Nephron (organoid): ENCODE measurements around the gene TMEM95.
A peak's percentile ranks its signal among the peaks of the same experiment; 100 is the strongest.

Source experiments
- H3K27ac Mint-ChIP-seq, 3 experiments: 2 replicates each; pipeline ENCODE4 v1.8.0; 2020; ENCODE audit warnings: mixed read lengths in 3 of 3, mild to moderate bottlenecking in 2 of 3, moderate library complexity in 1 of 3
- H3K27me3 Mint-ChIP-seq: 2 replicates; pipeline ENCODE4 v1.8.0; 2021; ENCODE audit warnings: low read depth, mild to moderate bottlenecking, moderate library complexity, mixed read lengths
- H3K36me3 Mint-ChIP-seq: 2 replicates; pipeline ENCODE4 v1.8.0; 2020; ENCODE audit warnings: low read depth, mixed read lengths
- H3K4me1 Mint-ChIP-seq: 2 replicates; pipeline ENCODE4 v1.8.0; 2020; ENCODE audit warnings: mixed read lengths
- H3K4me3 Mint-ChIP-seq, 3 experiments: 2 replicates each; pipeline ENCODE4 v1.8.0; 2020; ENCODE audit warnings: mild to moderate bottlenecking in 3 of 3, mixed read lengths in 3 of 3, moderate library complexity in 2 of 3
- H3K9me3 Mint-ChIP-seq: 2 replicates; pipeline ENCODE4 v1.8.0; 2020; ENCODE audit warnings: mixed read lengths
- TF ChIP-seq, protein P1 (sequence below), 3 experiments: fragments of 200-600 bp; sonication (generic); IDR thresholded peaks; one replicate each; pipeline ENCODE4 v1.5.0; 2021; ENCODE audit warnings: antibody characterized with exemption in 3 of 3; ENCODE audit not compliant: unreplicated experiment in 3 of 3

Gene TMEM95

GRCh38 chr17:7351665-7352502 lies 3.1 kb upstream of the TMEM95 start, which contains the start of gene KCTD11:
Gene KCTD11 (plus strand): TSS chr17:7352162.
- no peaks in the 10 kb centered on the region for H3K36me3 Mint-ChIP-seq
- TF ChIP-seq, protein P1, sequence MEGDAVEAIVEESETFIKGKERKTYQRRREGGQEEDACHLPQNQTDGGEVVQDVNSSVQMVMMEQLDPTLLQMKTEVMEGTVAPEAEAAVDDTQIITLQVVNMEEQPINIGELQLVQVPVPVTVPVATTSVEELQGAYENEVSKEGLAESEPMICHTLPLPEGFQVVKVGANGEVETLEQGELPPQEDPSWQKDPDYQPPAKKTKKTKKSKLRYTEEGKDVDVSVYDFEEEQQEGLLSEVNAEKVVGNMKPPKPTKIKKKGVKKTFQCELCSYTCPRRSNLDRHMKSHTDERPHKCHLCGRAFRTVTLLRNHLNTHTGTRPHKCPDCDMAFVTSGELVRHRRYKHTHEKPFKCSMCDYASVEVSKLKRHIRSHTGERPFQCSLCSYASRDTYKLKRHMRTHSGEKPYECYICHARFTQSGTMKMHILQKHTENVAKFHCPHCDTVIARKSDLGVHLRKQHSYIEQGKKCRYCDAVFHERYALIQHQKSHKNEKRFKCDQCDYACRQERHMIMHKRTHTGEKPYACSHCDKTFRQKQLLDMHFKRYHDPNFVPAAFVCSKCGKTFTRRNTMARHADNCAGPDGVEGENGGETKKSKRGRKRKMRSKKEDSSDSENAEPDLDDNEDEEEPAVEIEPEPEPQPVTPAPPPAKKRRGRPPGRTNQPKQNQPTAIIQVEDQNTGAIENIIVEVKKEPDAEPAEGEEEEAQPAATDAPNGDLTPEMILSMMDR (IDR thresholded peaks at IDR 0.05; ENCODE audit: unreplicated experiment in 3 of 3): peak in 1 of 3 experiments; percentile 66
- peaks cover 51% of the 10 kb centered on the region for H3K4me1 Mint-ChIP-seq
- H3K4me3 Mint-ChIP-seq: peak within 1 kb of the TSS; percentile 93 to 97 (median 94)
- peaks cover 3% of the 10 kb centered on the region for H3K27me3 Mint-ChIP-seq
- no peaks in the 10 kb centered on the region for H3K9me3 Mint-ChIP-seq
- peak within 1 kb of the TSS; percentile 94 to 99 (median 99) for H3K27ac Mint-ChIP-seq

- peak overlapping the region; percentile 92 to 96 (median 94) for H3K27ac Mint-ChIP-seq
- peaks cover 48% of the 10 kb centered on the region for H3K4me1 Mint-ChIP-seq
- TF ChIP-seq, protein P1 (IDR thresholded peaks at IDR 0.05; ENCODE audit: unreplicated experiment in 3 of 3): peak in 2 of 3 experiments; percentile 62 to 67
- peaks cover 9% of the 10 kb centered on the region for H3K27me3 Mint-ChIP-seq
- H3K4me3 Mint-ChIP-seq: peak overlapping the region; percentile 89 to 94 (median 93)
- no peaks in the 10 kb centered on the region for H3K9me3 Mint-ChIP-seq
- no peaks in the 10 kb centered on the region for H3K36me3 Mint-ChIP-seq
Measured at GRCh38 chr17:7352503-7352889, 2.5 kb upstream of the TMEM95 start.

DNA sequence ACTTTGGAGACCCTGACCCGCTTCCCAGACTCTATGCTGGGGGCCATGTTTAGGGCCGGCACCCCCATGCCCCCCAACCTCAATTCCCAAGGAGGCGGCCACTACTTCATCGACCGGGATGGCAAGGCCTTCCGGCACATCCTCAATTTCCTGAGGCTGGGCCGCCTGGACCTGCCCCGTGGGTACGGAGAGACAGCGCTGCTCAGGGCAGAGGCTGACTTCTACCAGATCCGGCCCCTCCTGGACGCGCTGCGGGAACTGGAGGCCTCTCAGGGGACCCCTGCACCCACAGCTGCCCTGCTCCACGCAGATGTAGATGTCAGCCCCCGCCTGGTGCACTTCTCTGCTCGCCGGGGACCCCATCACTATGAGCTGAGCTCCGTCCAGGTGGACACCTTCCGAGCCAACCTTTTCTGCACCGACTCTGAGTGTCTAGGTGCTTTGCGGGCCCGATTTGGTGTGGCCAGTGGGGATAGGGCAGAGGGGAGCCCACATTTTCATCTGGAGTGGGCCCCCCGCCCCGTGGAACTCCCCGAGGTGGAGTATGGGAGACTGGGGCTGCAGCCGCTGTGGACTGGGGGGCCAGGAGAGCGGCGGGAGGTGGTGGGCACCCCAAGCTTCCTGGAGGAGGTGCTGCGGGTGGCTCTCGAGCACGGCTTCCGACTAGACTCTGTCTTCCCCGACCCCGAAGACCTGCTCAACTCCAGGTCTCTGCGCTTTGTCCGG lies 1.9 kb upstream of the TMEM95 start:
- TF ChIP-seq, protein P1 (IDR thresholded peaks at IDR 0.05; ENCODE audit: unreplicated experiment in 3 of 3): no peak
- H3K27ac Mint-ChIP-seq: peak overlapping the region; percentile 92 to 96 (median 94)
- H3K4me1 Mint-ChIP-seq: peaks cover 43% of the 10 kb centered on the region
- H3K27me3 Mint-ChIP-seq: peaks cover 9% of the 10 kb centered on the region
- H3K9me3 Mint-ChIP-seq: no peaks in the 10 kb centered on the region
- no peaks in the 10 kb centered on the region for H3K36me3 Mint-ChIP-seq
- peak overlapping the region; percentile 89 to 94 (median 93) for H3K4me3 Mint-ChIP-seq

DNA sequence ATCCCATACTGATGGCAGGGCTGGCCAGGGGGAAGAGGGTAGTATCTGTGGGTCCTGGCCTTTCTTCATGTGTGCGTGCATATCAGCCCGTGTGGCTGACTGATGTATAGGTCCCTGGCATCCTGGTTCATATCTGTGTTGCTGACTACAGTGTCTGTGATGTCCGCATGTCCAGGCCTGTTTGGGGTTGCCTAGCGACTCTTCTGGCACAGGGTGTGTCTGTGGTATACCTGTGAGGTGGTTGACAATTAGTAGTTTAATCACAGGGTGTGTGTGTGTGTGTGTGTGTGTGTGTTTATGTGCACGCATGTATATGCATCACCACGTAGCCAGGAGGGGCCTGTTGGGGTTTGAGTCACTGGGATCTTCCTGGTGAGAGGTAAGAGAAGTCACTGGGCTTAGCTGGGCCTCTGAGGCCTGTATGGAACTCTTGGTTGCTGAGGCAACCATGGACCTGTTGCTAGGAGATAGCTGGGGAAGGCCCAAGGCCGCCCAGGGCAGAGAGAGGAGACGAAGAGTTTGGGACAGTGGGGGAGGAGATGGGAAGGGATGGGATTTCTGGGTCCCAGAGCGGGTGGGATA lies 603 bp upstream of the TMEM95 start:
- Mint-ChIP-seq H3K9me3 (no peaks in the 10 kb centered on the region), H3K27me3 (peaks cover 6% of the 10 kb centered on the region), H3K4me1 (peaks cover 30% of the 10 kb centered on the region), H3K4me3 (peak overlapping the region; percentile 89 to 94 (median 93)), H3K36me3 (no peaks in the 10 kb centered on the region), H3K27ac (peak overlapping the region; percentile 70 to 95 (median 75))
- TF ChIP-seq, protein P1 (IDR thresholded peaks at IDR 0.05; ENCODE audit: unreplicated experiment in 3 of 3): no peak

DNA sequence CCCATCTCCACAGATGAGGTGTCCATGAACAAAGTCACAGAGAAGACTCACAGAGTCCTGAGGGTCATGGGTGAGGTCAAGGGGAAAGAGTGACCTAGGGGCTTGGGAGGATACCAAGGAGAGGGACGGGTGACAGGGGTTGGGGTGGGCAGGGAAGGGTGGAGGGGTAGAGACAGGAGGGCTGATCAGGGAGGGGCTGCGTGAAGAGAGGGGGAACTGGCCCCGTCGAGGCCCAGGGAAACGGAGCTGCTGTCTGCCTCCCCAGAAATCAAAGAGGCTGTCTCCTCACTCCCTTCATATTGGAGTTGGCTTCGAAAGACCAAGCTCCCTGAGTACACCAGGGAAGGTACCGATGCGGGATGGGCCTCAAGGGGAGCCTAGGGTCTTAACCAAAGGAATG lies 617 bp downstream of the TMEM95 start:
- Mint-ChIP-seq H3K36me3 (no peaks in the 10 kb centered on the region), H3K27ac (no peak overlapping the region), H3K4me3 (peak overlapping the region in 1 of 3 experiments; percentile 36), H3K4me1 (peaks cover 21% of the 10 kb centered on the region), H3K9me3 (no peaks in the 10 kb centered on the region), H3K27me3 (peaks cover 6% of the 10 kb centered on the region)
- TF ChIP-seq, protein P1 (IDR thresholded peaks at IDR 0.05; ENCODE audit: unreplicated experiment in 3 of 3): no peak
